Breast epithelium (tissue), 4 donors: ENCODE measurements around the gene TTC36. TPM values are rescaled to one million over a fixed set of nuclear protein-coding genes. Genes with fewer than 3 reads are reported as not detected.

Source experiments
- DNase-seq, 2 donors: peaks; one replicate each; pipeline ENCODE4 v3.0.0-alpha.2; 2019; ENCODE audit warnings: low spot score in 2 of 2
- H3K27ac ChIP-seq, 2 donors: fragments of 200-600 bp; sonication (generic) in 1 of 2; one replicate each; pipeline ENCODE4 v1.5.1; 2016 to 2019; ENCODE audit warnings: mild to moderate bottlenecking in 1 of 2
- H3K27me3 ChIP-seq, 2 donors: fragments of 200-600 bp; sonication (generic) in 1 of 2; one replicate each; pipeline versions ENCODE4 v1.5.1 to v1.6.0; 2017 to 2019; ENCODE audit warnings: control low read depth in 1 of 2, mild to moderate bottlenecking in 1 of 2
- H3K36me3 ChIP-seq: fragments of 200-600 bp; one replicate; pipeline ENCODE4 v1.5.1; 2019
- H3K4me1 ChIP-seq, 2 donors: fragments of 200-600 bp; sonication (generic); one replicate each; pipeline ENCODE4 v1.5.1; 2016 to 2019; ENCODE audit warnings: control low read depth in 1 of 2
- H3K4me3 ChIP-seq, 3 donors: fragments of 200-600 bp; sonication (generic); 1 replicate in 2 of 3; 2 replicates in 1 of 3; pipeline ENCODE4 v1.5.1; 2016 to 2019; ENCODE audit warnings: mild to moderate bottlenecking in 3 of 3, moderate library complexity in 2 of 3
- H3K9me3 ChIP-seq, 2 donors: fragments of 200-600 bp; sonication (generic) in 1 of 2; one replicate each; pipeline ENCODE4 v1.5.1; 2016 to 2019; ENCODE audit warnings: control low read depth in 1 of 2
- POLR2A ChIP-seq: fragments of 450-650 bp; IDR thresholded peaks from one replicate; pipeline ENCODE4 v1.6.1; 2016; ENCODE audit warnings: antibody characterized with exemption, mild to moderate bottlenecking, moderate library complexity
- POLR2AphosphoS5 ChIP-seq, 3 donors: sonication (generic); formaldehyde crosslinking; IDR thresholded peaks; one replicate each; pipeline ENCODE4 v1.6.1; 2017; ENCODE audit warnings: antibody characterized with exemption in 3 of 3
- intact Hi-C: fragments of 100-400 bp; cut with DNase I; formaldehyde crosslinking; loops from one replicate; pipeline ENCODE4 v1.15.1; 2023; ENCODE audit warnings: low total_unique reads
- total RNA-seq, 3 donors: library from RNA; depleted of rRNA; stranded (reverse); fragments of >200 nt; gene quantifications; one replicate each; pipeline ENCODE4 v1.1.0, GENCODE V29; 2016
- TF ChIP-seq, protein P1 (sequence below), 3 donors: fragments of 450-650 bp; IDR thresholded peaks; one replicate each; pipeline ENCODE4 v1.5.1; 2016 to 2017; ENCODE audit warnings: antibody characterized with exemption in 3 of 3, mild to moderate bottlenecking in 3 of 3, moderate library complexity in 3 of 3

Gene TTC36
- total RNA-seq, 3 donors from 2014 or later = 3.4 to 15.1 (median 6.2) TPM

DNA sequence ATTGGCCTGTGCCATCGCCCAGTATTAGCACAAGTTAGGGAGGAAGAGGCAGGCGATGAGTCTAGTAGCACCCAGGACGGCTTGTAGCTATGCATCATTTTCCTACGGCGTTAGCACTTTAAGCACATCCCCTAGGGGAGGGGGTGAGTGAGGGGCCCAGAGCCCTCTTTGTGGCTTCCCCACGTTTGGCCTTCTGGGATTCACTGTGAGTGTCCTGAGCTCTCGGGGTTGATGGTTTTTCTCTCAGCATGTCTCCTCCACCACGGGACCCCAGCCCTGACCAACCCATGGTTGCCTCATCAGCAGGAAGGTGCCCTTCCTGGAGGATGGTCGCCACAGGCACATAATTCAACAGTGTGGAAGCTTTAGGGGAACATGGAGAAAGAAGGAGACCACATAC is 8.0 kb downstream of the TTC36 start:
- TF ChIP-seq POLR2A = no peak
- no peak for TF ChIP-seq POLR2AphosphoS5 (IDR thresholded peaks at IDR 0.05)
- TF ChIP-seq, protein P1, sequence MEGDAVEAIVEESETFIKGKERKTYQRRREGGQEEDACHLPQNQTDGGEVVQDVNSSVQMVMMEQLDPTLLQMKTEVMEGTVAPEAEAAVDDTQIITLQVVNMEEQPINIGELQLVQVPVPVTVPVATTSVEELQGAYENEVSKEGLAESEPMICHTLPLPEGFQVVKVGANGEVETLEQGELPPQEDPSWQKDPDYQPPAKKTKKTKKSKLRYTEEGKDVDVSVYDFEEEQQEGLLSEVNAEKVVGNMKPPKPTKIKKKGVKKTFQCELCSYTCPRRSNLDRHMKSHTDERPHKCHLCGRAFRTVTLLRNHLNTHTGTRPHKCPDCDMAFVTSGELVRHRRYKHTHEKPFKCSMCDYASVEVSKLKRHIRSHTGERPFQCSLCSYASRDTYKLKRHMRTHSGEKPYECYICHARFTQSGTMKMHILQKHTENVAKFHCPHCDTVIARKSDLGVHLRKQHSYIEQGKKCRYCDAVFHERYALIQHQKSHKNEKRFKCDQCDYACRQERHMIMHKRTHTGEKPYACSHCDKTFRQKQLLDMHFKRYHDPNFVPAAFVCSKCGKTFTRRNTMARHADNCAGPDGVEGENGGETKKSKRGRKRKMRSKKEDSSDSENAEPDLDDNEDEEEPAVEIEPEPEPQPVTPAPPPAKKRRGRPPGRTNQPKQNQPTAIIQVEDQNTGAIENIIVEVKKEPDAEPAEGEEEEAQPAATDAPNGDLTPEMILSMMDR (IDR thresholded peaks at IDR 0.05) = no peak
- no peak overlapping the region for H3K4me3 ChIP-seq
- intact Hi-C loops = no loop called here
- H3K36me3 ChIP-seq = no peaks in the 10 kb centered on the region
- DNase-seq = no peak
- H3K4me1 ChIP-seq = peaks cover 4 to 6% of the 10 kb centered on the region in 2 donors
- H3K27ac ChIP-seq = no peak overlapping the region
- H3K9me3 ChIP-seq = no peaks in the 10 kb centered on the region
- H3K27me3 ChIP-seq = no peaks in the 10 kb centered on the region

DNA sequence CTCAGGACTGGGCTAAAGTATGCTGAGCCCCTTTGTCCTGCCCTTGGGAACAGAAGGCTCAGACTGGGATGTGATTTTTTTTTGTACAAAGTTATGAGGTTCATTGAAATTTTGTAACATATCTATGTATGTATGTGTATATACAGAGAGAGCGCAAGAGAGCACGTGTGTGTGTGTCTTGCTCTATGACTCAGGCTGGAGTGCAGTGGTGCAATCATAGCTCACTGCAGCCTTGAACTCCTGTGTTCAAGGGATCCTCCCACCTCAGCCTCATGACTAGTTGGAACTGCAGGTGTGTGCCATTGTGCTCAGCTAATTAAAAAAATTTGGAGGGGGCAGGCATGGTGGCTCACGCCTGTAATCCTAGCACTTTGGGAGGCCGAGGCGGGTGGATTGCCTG is 9.5 kb downstream of the TTC36 start:
- H3K36me3 ChIP-seq = no peaks in the 10 kb centered on the region
- no peak overlapping the region for H3K27ac ChIP-seq
- TF ChIP-seq POLR2AphosphoS5 (IDR thresholded peaks at IDR 0.05) (no peak), POLR2A (no peak)
- TF ChIP-seq, protein P1 (IDR thresholded peaks at IDR 0.05) = no peak
- no peak for DNase-seq
- H3K9me3 ChIP-seq = no peaks in the 10 kb centered on the region
- H3K4me3 ChIP-seq = no peak overlapping the region
- peaks cover 4 to 6% of the 10 kb centered on the region in 2 donors for H3K4me1 ChIP-seq
- H3K27me3 ChIP-seq = no peaks in the 10 kb centered on the region
- intact Hi-C loops = no loop called here

DNA sequence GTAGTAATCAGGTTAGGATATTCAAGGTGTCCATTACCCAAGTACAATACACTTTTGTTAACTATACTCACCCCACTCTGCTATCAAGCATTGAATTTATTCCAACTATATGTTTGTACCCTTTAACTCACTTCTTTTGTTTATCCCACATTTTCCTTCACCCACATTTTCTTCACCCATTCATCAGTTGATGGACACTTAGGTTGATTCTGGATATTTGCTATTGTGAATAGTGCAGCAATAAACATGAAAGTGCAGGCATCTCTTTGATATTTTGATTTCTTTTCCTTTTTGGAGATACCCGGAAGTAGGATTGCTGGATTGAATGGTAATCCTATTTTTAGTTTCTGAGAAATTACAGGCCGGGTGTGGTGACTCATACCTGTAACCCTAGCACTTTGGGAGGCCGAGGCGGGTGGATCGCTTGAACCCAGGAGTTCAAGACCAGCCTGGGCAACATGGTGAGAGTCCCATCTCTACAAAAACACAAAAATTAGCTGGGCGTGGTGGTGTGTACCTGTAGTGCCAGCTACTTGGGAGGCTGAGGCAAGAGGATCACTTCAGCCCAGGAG is 10.2 kb downstream of the TTC36 start:
- Histone ChIP-seq H3K9me3 (no peaks in the 10 kb centered on the region), H3K4me1 (no peaks in the 10 kb centered on the region)
- no peak for DNase-seq

DNA sequence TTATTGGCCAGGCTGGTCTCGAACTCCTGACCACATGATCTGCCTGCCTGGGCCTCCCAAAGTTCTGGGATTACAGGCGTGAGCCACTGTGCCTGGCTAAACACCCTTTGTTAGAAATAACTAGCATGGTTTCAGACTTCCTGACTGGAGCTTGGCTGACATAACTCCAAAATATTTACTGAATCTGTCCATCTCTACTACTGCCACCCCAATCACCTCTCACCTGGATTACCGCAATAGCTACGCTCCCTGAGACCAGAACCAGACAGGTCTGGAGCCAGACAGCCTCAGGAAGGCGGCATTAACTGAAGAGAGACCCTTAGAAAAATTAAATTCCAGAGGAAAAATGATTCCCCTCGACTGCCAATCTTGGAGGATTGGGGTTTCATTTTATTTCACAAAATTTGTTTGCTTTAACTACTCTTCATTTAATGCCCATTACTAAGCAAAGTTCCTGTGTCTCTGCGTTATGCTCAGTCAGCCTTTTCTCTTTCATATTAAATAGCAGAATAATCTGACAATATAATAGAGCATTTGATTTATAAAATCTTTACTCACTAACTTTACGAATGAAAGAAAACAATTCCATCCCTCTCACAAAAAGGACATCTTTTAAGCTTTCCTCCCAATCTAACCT is 16.9 kb downstream of the TTC36 start:
- Histone ChIP-seq H3K27me3 (no peaks in the 10 kb centered on the region), H3K9me3 (no peaks in the 10 kb centered on the region), H3K4me1 (no peaks in the 10 kb centered on the region), H3K27ac (no peak overlapping the region), H3K36me3 (no peaks in the 10 kb centered on the region), H3K4me3 (no peak overlapping the region)
- intact Hi-C loops = no loop called here
- no peak for DNase-seq
- TF ChIP-seq, protein P1 (IDR thresholded peaks at IDR 0.05) = no peak
- TF ChIP-seq POLR2AphosphoS5 (IDR thresholded peaks at IDR 0.05) (no peak), POLR2A (no peak)

More for the DNA sequence above, 10.2 kb downstream of the TTC36 start:
- no peaks in the 10 kb centered on the region for H3K36me3 ChIP-seq
- no peak overlapping the region for H3K4me3 ChIP-seq
- no peak overlapping the region for H3K27ac ChIP-seq
- intact Hi-C loops = no loop called here
- H3K27me3 ChIP-seq = no peaks in the 10 kb centered on the region
- no peak for TF ChIP-seq POLR2A
- TF ChIP-seq, protein P1 (IDR thresholded peaks at IDR 0.05) = no peak
- no peak for TF ChIP-seq POLR2AphosphoS5 (IDR thresholded peaks at IDR 0.05)

DNA sequence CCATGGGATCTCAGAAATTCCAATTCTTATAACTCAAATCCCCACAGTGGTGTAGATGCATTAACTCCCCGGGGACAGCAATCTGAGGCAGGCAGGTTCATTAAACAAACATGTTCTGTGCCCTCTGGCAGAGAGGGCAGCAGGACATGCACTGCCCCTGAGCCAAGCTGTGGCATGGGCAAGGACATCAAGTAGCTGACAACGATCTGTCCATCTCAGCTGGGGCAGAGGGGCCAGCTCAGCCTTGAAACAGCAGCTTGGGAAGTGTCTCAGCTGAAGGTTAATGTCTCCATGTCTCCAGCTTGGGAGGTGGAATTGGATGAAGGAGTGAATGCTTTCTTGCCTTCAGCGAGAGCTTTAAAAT is 17.4 kb downstream of the TTC36 start:
- Histone ChIP-seq H3K4me3 (no peak overlapping the region), H3K9me3 (no peaks in the 10 kb centered on the region), H3K36me3 (no peaks in the 10 kb centered on the region), H3K4me1 (no peaks in the 10 kb centered on the region), H3K27me3 (no peaks in the 10 kb centered on the region), H3K27ac (no peak overlapping the region)
- DNase-seq = no peak
- no peak for TF ChIP-seq POLR2A
- TF ChIP-seq, protein P1 (IDR thresholded peaks at IDR 0.05) = no peak
- TF ChIP-seq POLR2AphosphoS5 (IDR thresholded peaks at IDR 0.05) = no peak
- intact Hi-C loops = no loop called here
